SK-N-SH (cell line): Measurements from ENCODE around the gene EIF3B. TPM values are rescaled to one million over a fixed set of nuclear protein-coding genes. Genes with fewer than 3 reads are reported as not detected.

Source experiments
- CTCF ChIA-PET: fragments of 300-600, 350-600 bp; formaldehyde crosslinking; extraction: SDS; loops from one replicate; lab custom pipeline; 2021; lab: Yijun Ruan, JAX
- POLR2A ChIA-PET: fragments of 350-600 bp; sonication (Branson Sonifier 250); formaldehyde crosslinking; extraction: SDS; loops from one replicate; lab custom pipeline; 2020; ENCODE audit warnings: antibody characterized with exemption, inconsistent platforms; lab: Yijun Ruan, JAX
- DNase-seq: peaks from one replicate; pipeline ENCODE4 v3.0.0; 2012
- H2AFZ ChIP-seq: fragments of 200-600 bp; sonication (generic); 2 replicates; pipeline ENCODE4 v1.8.1; 2016; ENCODE audit warnings: antibody characterized with exemption, mild to moderate bottlenecking, low read depth
- H3F3A ChIP-seq: fragments of 200-600 bp; sonication (generic); replicated peaks from 2 replicates; pipeline ENCODE3; 2016; ENCODE audit warnings: antibody characterized with exemption, mild to moderate bottlenecking; ENCODE audit not compliant: insufficient read depth
- H3K27ac ChIP-seq, 2 experiments: fragments of 200-500 bp in 1 of 2; fragments of 200-600 bp in 1 of 2; sonication (Bioruptor generic) in 1 of 2; sonication (generic), shearing (Covaris generic) in 1 of 2; 2 replicates each; pipeline versions ENCODE4 v1.5.1 to v1.6.1; 2014 to 2016; ENCODE audit warnings: low read depth in 2 of 2, inconsistent platforms in 1 of 2, low read length in 1 of 2, mild to moderate bottlenecking in 1 of 2, mixed read lengths in 1 of 2
- H3K27me3 ChIP-seq: fragments of 200-600 bp; sonication (generic), shearing (Covaris generic); 2 replicates; pipeline ENCODE4 v1.6.1; 2016; ENCODE audit warnings: mixed run types; ENCODE audit not compliant: insufficient read depth
- H3K36me3 ChIP-seq, 2 experiments: fragments of 200-500 bp in 1 of 2; fragments of 200-600 bp in 1 of 2; sonication (Bioruptor generic) in 1 of 2; sonication (generic) in 1 of 2; replicated peaks in 1 of 2; 2 replicates each; pipeline versions ENCODE3 to v1.5.1; 2014 to 2016; ENCODE audit warnings: low read length in 1 of 2, mild to moderate bottlenecking in 1 of 2; ENCODE audit not compliant: insufficient read depth in 2 of 2, control insufficient read depth in 1 of 2
- H3K4me1 ChIP-seq, 2 experiments: fragments of 200-500 bp in 1 of 2; fragments of 200-600 bp in 1 of 2; sonication (Bioruptor generic) in 1 of 2; sonication (generic), shearing (Covaris generic) in 1 of 2; 2 replicates each; pipeline versions ENCODE4 v1.5.1 to v1.6.1; 2014 to 2016; ENCODE audit warnings: low read depth in 1 of 2, low read length in 1 of 2, mixed run types in 1 of 2; ENCODE audit not compliant: insufficient read depth in 2 of 2, control insufficient read depth in 1 of 2
- H3K4me2 ChIP-seq: fragments of 200-600 bp; sonication (generic), shearing (Covaris generic); 2 replicates; pipeline ENCODE4 v1.6.1; 2017; ENCODE audit warnings: mixed run types
- H3K4me3 ChIP-seq, 2 experiments: fragments of 200-500 bp in 1 of 2; fragments of 200-600 bp in 1 of 2; sonication (Bioruptor generic) in 1 of 2; sonication (generic), shearing (Covaris generic) in 1 of 2; 2 replicates each; pipeline versions ENCODE4 v1.5.1 to v1.8.1; 2014 to 2016; ENCODE audit warnings: low read depth in 2 of 2, inconsistent platforms in 1 of 2, low read length in 1 of 2, mild to moderate bottlenecking in 1 of 2, mixed read lengths in 1 of 2, moderate library complexity in 1 of 2
- H3K79me2 ChIP-seq: fragments of 200-600 bp; sonication (generic); 2 replicates; pipeline ENCODE4 v1.8.1; 2017; ENCODE audit warnings: mild to moderate bottlenecking; ENCODE audit not compliant: insufficient read depth
- H3K9ac ChIP-seq: fragments of 200-600 bp; sonication (generic); 2 replicates; pipeline ENCODE4 v1.6.1; 2017; ENCODE audit warnings: mixed run types
- H3K9me2 ChIP-seq: fragments of 200-600 bp; sonication (generic); 2 replicates; pipeline ENCODE4 v1.6.1; 2017; ENCODE audit warnings: mixed run types
- H3K9me3 ChIP-seq: fragments of 200-600 bp; sonication (generic); 2 replicates; pipeline ENCODE4 v1.6.1; 2017; ENCODE audit warnings: mixed run types, mild to moderate bottlenecking, moderate library complexity
- H4K20me1 ChIP-seq: fragments of 200-600 bp; sonication (generic); 2 replicates; pipeline ENCODE4 v1.6.1; 2017; ENCODE audit warnings: mild to moderate bottlenecking, mixed run types; ENCODE audit not compliant: insufficient read depth
- CHD2 ChIP-seq: fragments of 150-350 bp; IDR thresholded peaks from 2 replicates; pipeline ENCODE4 v1.6.1; 2018; ENCODE audit warnings: low read length; ENCODE audit not compliant: partially characterized antibody
- EP300 ChIP-seq, 2 experiments: IDR thresholded peaks; 2 replicates each; pipeline versions ENCODE4 v1.4.0 to v1.6.1; 2012; ENCODE audit warnings: borderline replicate concordance in 1 of 2, low read depth in 1 of 2, low read length in 1 of 2
- FOSL2 ChIP-seq: IDR thresholded peaks from 2 replicates; pipeline ENCODE4 v1.4.0; 2012; ENCODE audit warnings: low read depth, mild to moderate bottlenecking, moderate library complexity, borderline replicate concordance
- FOXM1 ChIP-seq: IDR thresholded peaks from 2 replicates; pipeline ENCODE4 v1.4.0; 2012; ENCODE audit warnings: low read depth, mild to moderate bottlenecking
- GABPA ChIP-seq: IDR thresholded peaks from 2 replicates; pipeline ENCODE4 v1.4.0; 2012; ENCODE audit warnings: low read depth, mild to moderate bottlenecking
- GATA2 ChIP-seq: sonication (generic); formaldehyde crosslinking; IDR thresholded peaks from 2 replicates; pipeline ENCODE4 v1.5.0; 2020; ENCODE audit warnings: mild to moderate bottlenecking, missing genetic modification reagents
- JUND ChIP-seq: IDR thresholded peaks from 2 replicates; pipeline ENCODE4 v1.4.0; 2012
- MEF2A ChIP-seq: IDR thresholded peaks from 2 replicates; pipeline ENCODE4 v1.4.0; 2012; ENCODE audit warnings: low read depth, borderline replicate concordance
- MXI1 ChIP-seq: IDR thresholded peaks from 2 replicates; pipeline ENCODE4 v1.6.1; 2012; ENCODE audit warnings: mild to moderate bottlenecking, low read depth, low read length, improper control_type of control experiment
- NFIC ChIP-seq: IDR thresholded peaks from 2 replicates; pipeline ENCODE4 v1.4.0; 2012; ENCODE audit warnings: borderline replicate concordance
- NRF1 ChIP-seq: IDR thresholded peaks from 2 replicates; pipeline ENCODE4 v1.6.1; 2012; ENCODE audit warnings: low read depth, mild to moderate bottlenecking, low read length
- POLR2AphosphoS5 ChIP-seq: IDR thresholded peaks from 2 replicates; pipeline ENCODE4 v1.6.1; 2012; ENCODE audit warnings: low read depth, low read length
- RAD21 ChIP-seq: IDR thresholded peaks from 2 replicates; pipeline ENCODE4 v1.6.1; 2012; ENCODE audit warnings: mild to moderate bottlenecking, low read length
- RCOR1 ChIP-seq: fragments of 150-350 bp; IDR thresholded peaks from 2 replicates; pipeline ENCODE4 v1.6.1; 2017; ENCODE audit warnings: antibody characterized with exemption, low read length
- SIN3A ChIP-seq: IDR thresholded peaks from 2 replicates; pipeline ENCODE4 v1.6.1; 2012; ENCODE audit warnings: low read depth, mild to moderate bottlenecking, low read length, moderate library complexity, borderline replicate concordance
- SMC3 ChIP-seq: IDR thresholded peaks from 2 replicates; pipeline ENCODE4 v1.6.1; 2012; ENCODE audit warnings: low read depth, low read length, improper control_type of control experiment
- TAF1 ChIP-seq: IDR thresholded peaks from 2 replicates; pipeline ENCODE4 v1.6.1; 2012; ENCODE audit warnings: low read depth, mild to moderate bottlenecking, low read length, moderate library complexity, borderline replicate concordance
- TCF12 ChIP-seq: IDR thresholded peaks from 2 replicates; pipeline ENCODE4 v1.4.0; 2012
- TEAD4 ChIP-seq: IDR thresholded peaks from 2 replicates; pipeline ENCODE4 v1.4.0; 2012; ENCODE audit warnings: mild to moderate bottlenecking, borderline replicate concordance; ENCODE audit not compliant: insufficient read depth
- YY1 ChIP-seq: IDR thresholded peaks from 2 replicates; pipeline ENCODE4 v1.4.0; 2012; ENCODE audit warnings: low read depth, mild to moderate bottlenecking
- WGBS: methylation state at CpG from one replicate; pipeline ENCODE4 v1.1.6; 2017; ENCODE audit warnings: low lambda C conversion rate; 5-methylcytosine and 5-hydroxymethylcytosine counted together
- polyA plus RNA-seq, 3 experiments: library from polyadenylated mRNA; depleted of rRNA; stranded (reverse); fragments of >200 nt; gene quantifications; 2 replicates each; pipeline ENCODE4 v1.2.3, GENCODE V29; 2012
- TF ChIP-seq, protein P1 (sequence below): fragments of 150-350 bp; IDR thresholded peaks from 2 replicates; pipeline ENCODE4 v1.6.1; 2016; ENCODE audit warnings: mild to moderate bottlenecking, low read depth, low read length
- TF ChIP-seq, protein P2 (sequence below): IDR thresholded peaks from 2 replicates; pipeline ENCODE4 v1.4.0; 2012; ENCODE audit warnings: low read depth
- TF ChIP-seq, protein P3 (sequence below): IDR thresholded peaks from 2 replicates; pipeline ENCODE4 v1.4.0; 2012; ENCODE audit warnings: low read depth, borderline replicate concordance
- TF ChIP-seq, protein P4 (sequence below): fragments of 150-350 bp; IDR thresholded peaks from 2 replicates; pipeline ENCODE4 v1.6.1; 2017; ENCODE audit warnings: antibody characterized with exemption, low read length, low read depth, borderline replicate concordance
- TF ChIP-seq, protein P5 (sequence below): fragments of 200-600 bp; sonication (generic); IDR thresholded peaks from 2 replicates; pipeline ENCODE4 v1.6.1; 2017; ENCODE audit warnings: antibody characterized with exemption, mild to moderate bottlenecking, moderate library complexity

Gene EIF3B
- polyA plus RNA-seq, 1 of the 3 experiments (the other 2 are of a cell fraction), result 151 TPM

DNA sequence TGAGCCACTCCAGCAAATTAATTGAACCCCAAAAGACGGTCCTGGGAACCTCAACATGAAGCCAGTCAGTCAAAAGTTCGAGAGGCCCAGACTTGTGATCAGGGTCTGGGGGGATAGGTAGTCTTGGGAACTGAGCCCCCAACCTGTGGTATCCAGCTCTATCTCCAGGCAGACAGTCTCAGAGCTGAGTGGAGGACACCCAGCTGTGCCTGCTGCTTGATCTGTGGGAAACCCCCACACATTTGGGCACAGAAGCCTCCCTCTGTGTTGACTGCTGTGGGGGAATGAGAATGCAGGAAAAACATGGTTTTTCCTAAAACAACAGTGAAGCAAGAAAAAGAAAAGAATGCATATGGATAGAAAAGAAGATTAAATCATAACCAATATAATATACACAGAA is 24.1 kb upstream of the EIF3B start:
- no peak overlapping the region for H3K9ac ChIP-seq
- no peaks in the 10 kb centered on the region for H3K79me2 ChIP-seq
- H3K4me1 ChIP-seq, result no peaks in the 10 kb centered on the region
- no peaks in the 10 kb centered on the region for H4K20me1 ChIP-seq
- ChIA-PET CTCF (no interaction called here), POLR2A (no interaction called here)
- H3K27ac ChIP-seq, result no peak overlapping the region
- no peak overlapping the region for H2AFZ ChIP-seq
- no peaks in the 10 kb centered on the region for H3K27me3 ChIP-seq
- H3K4me3 ChIP-seq, result no peak overlapping the region
- peaks cover 5% of the 10 kb centered on the region for H3F3A ChIP-seq
- H3K36me3 ChIP-seq, result peaks cover 0 to 5% of the 10 kb centered on the region in 2 experiments
- 91% methylated on average over 2 of the region's 2 CpGs for WGBS
- H3K9me3 ChIP-seq, result no peaks in the 10 kb centered on the region
- no peak for DNase-seq
- H3K9me2 ChIP-seq, result no peaks in the 10 kb centered on the region
- H3K4me2 ChIP-seq, result no peak overlapping the region
- no peak for TF ChIP-seq TCF12
- TF ChIP-seq FOSL2, result no peak
- TF ChIP-seq, protein P1, sequence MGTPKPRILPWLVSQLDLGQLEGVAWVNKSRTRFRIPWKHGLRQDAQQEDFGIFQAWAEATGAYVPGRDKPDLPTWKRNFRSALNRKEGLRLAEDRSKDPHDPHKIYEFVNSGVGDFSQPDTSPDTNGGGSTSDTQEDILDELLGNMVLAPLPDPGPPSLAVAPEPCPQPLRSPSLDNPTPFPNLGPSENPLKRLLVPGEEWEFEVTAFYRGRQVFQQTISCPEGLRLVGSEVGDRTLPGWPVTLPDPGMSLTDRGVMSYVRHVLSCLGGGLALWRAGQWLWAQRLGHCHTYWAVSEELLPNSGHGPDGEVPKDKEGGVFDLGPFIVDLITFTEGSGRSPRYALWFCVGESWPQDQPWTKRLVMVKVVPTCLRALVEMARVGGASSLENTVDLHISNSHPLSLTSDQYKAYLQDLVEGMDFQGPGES, result no peak
- no peak for TF ChIP-seq TAF1
- TF ChIP-seq TEAD4, result no peak
- TF ChIP-seq YY1, result no peak
- TF ChIP-seq SIN3A, result no peak
- TF ChIP-seq, protein P2, sequence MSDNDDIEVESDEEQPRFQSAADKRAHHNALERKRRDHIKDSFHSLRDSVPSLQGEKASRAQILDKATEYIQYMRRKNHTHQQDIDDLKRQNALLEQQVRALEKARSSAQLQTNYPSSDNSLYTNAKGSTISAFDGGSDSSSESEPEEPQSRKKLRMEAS, result no peak
- no peak for TF ChIP-seq RAD21
- TF ChIP-seq, protein P3, sequence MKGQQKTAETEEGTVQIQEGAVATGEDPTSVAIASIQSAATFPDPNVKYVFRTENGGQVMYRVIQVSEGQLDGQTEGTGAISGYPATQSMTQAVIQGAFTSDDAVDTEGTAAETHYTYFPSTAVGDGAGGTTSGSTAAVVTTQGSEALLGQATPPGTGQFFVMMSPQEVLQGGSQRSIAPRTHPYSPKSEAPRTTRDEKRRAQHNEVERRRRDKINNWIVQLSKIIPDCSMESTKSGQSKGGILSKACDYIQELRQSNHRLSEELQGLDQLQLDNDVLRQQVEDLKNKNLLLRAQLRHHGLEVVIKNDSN, result no peak
- TF ChIP-seq, all 33 proteins: peak for 0

DNA sequence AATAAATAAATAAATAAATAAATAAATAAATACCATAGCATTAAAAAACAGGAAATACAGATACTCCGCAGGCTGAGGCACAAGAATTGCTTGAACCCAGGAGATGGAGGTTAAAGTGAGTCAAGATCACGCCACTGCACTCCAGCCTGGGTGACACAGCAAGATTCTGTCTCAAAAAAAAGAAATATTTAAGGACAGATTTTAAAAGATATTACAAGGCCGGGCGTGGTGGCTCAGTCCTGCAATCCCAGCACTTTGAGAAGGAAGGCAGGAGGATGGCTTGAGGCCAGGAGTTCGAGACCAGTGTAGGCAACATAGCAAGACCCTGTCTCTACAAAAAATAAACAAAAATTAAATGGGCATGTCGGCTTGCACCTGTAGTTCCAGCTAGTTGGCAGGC is 22.9 kb upstream of the EIF3B start:
- H4K20me1 ChIP-seq, result no peaks in the 10 kb centered on the region
- no peaks in the 10 kb centered on the region for H3K9me3 ChIP-seq
- CTCF ChIA-PET, result interaction anchor here (3.0 kb wide), 1 partner anchor 16 kb away, joined by 10 read pairs; no protein-coding TSS in a partner anchor
- DNase-seq, result no peak
- H3F3A ChIP-seq, result no peaks in the 10 kb centered on the region
- H3K4me3 ChIP-seq, result no peak overlapping the region
- no peak overlapping the region for H3K9ac ChIP-seq
- no peaks in the 10 kb centered on the region for H3K4me1 ChIP-seq
- WGBS, result 95% methylated on average over 6 of the region's 6 CpGs
- no peaks in the 10 kb centered on the region for H3K27me3 ChIP-seq
- 0 out of 2 replicates have a peak, but pooled peaks cover 8% of the 10 kb centered on the region for H3K79me2 ChIP-seq
- POLR2A ChIA-PET, result interaction anchor here (1.1 kb wide), 1 partner anchor 13 kb away, joined by 5 read pairs; no protein-coding TSS in a partner anchor
- H3K4me2 ChIP-seq, result no peak overlapping the region
- H3K9me2 ChIP-seq, result no peaks in the 10 kb centered on the region
- H3K27ac ChIP-seq, result no peak overlapping the region
- no peak overlapping the region for H2AFZ ChIP-seq
- H3K36me3 ChIP-seq, result peaks cover 0 to 9% of the 10 kb centered on the region in 2 experiments
- no peak for TF ChIP-seq FOSL2
- TF ChIP-seq MXI1, result no peak
- TF ChIP-seq FOXM1, result no peak
- TF ChIP-seq SIN3A, result no peak
- no peak for TF ChIP-seq RCOR1
- no peak for TF ChIP-seq JUND
- no peak for TF ChIP-seq RAD21
- no peak for TF ChIP-seq CHD2
- TF ChIP-seq NFIC, result no peak
- no peak for TF ChIP-seq SMC3
- TF ChIP-seq GATA2, result no peak
- TF ChIP-seq POLR2AphosphoS5, result no peak
- no peak for TF ChIP-seq GABPA
- TF ChIP-seq MEF2A, result no peak
- TF ChIP-seq TEAD4, result no peak
- TF ChIP-seq EP300 (IDR thresholded peaks at IDR 0.05; ENCODE audit: borderline replicate concordance in 1 of 2, low read depth in 1 of 2, low read length in 1 of 2), result no peak
- no peak for TF ChIP-seq NRF1
- TF ChIP-seq, protein P4, sequence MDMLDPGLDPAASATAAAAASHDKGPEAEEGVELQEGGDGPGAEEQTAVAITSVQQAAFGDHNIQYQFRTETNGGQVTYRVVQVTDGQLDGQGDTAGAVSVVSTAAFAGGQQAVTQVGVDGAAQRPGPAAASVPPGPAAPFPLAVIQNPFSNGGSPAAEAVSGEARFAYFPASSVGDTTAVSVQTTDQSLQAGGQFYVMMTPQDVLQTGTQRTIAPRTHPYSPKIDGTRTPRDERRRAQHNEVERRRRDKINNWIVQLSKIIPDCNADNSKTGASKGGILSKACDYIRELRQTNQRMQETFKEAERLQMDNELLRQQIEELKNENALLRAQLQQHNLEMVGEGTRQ, result no peak
- TF ChIP-seq, protein P5, sequence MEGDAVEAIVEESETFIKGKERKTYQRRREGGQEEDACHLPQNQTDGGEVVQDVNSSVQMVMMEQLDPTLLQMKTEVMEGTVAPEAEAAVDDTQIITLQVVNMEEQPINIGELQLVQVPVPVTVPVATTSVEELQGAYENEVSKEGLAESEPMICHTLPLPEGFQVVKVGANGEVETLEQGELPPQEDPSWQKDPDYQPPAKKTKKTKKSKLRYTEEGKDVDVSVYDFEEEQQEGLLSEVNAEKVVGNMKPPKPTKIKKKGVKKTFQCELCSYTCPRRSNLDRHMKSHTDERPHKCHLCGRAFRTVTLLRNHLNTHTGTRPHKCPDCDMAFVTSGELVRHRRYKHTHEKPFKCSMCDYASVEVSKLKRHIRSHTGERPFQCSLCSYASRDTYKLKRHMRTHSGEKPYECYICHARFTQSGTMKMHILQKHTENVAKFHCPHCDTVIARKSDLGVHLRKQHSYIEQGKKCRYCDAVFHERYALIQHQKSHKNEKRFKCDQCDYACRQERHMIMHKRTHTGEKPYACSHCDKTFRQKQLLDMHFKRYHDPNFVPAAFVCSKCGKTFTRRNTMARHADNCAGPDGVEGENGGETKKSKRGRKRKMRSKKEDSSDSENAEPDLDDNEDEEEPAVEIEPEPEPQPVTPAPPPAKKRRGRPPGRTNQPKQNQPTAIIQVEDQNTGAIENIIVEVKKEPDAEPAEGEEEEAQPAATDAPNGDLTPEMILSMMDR, result no peak
